GM23248 (cell line): Measurements from ENCODE around the gene KIAA1958. TPM values are rescaled to one million over a fixed set of nuclear protein-coding genes. Genes with fewer than 3 reads are reported as not detected.
"Not testable (repeated sequence)": the region's sequence is repeated elsewhere in the genome, so short reads cannot be mapped to it uniquely, and the experiment has no call there.

ENCODE experiments used
- DNase-seq: peaks from one replicate; pipeline ENCODE4 v3.0.0-alpha.2; 2015
- H2AFZ ChIP-seq: fragments of 200-600 bp; sonication (generic); 2 replicates; pipeline ENCODE4 v1.6.1; 2016; ENCODE audit warnings: antibody characterized with exemption
- H3F3A ChIP-seq: fragments of 200-600 bp; sonication (generic); 2 replicates; pipeline ENCODE4 v1.6.1; 2016; ENCODE audit warnings: mild to moderate bottlenecking, antibody characterized with exemption, mixed run types; ENCODE audit not compliant: insufficient read depth
- H3K27ac ChIP-seq: fragments of 200-600 bp; sonication (generic); 2 replicates; pipeline ENCODE4 v1.5.1; 2016; ENCODE audit warnings: mild to moderate bottlenecking
- H3K27me3 ChIP-seq: fragments of 200-600 bp; sonication (generic); replicated peaks from 2 replicates; pipeline ENCODE4 v1.6.1; 2016; ENCODE audit warnings: mild to moderate bottlenecking; ENCODE audit not compliant: insufficient read depth
- H3K36me3 ChIP-seq: fragments of 200-600 bp; sonication (generic); 2 replicates; pipeline ENCODE4 v1.6.1; 2016; ENCODE audit warnings: low read depth, mild to moderate bottlenecking
- H3K4me1 ChIP-seq: fragments of 200-600 bp; sonication (generic); 2 replicates; pipeline ENCODE4 v1.6.1; 2016; ENCODE audit warnings: mild to moderate bottlenecking; ENCODE audit not compliant: insufficient read depth
- H3K4me2 ChIP-seq: fragments of 200-600 bp; sonication (generic); one replicate; pipeline ENCODE4 v1.6.1; 2016; ENCODE audit warnings: mild to moderate bottlenecking; ENCODE audit not compliant: unreplicated experiment
- H3K4me3 ChIP-seq: fragments of 200-600 bp; sonication (generic); 2 replicates; pipeline ENCODE4 v1.5.1; 2016; ENCODE audit warnings: mild to moderate bottlenecking
- H3K79me2 ChIP-seq: fragments of 200-600 bp; sonication (generic); 2 replicates; pipeline ENCODE4 v1.6.1; 2016; ENCODE audit warnings: mild to moderate bottlenecking; ENCODE audit not compliant: insufficient read depth
- H3K9ac ChIP-seq: fragments of 200-600 bp; sonication (generic); 2 replicates; pipeline ENCODE4 v1.6.1; 2016; ENCODE audit warnings: mild to moderate bottlenecking
- H3K9me2 ChIP-seq: fragments of 200-600 bp; sonication (generic); 2 replicates; pipeline ENCODE4 v1.6.1; 2016; ENCODE audit warnings: mixed run types, mild to moderate bottlenecking, moderate library complexity; ENCODE audit not compliant: insufficient read depth
- H3K9me3 ChIP-seq: fragments of 200-600 bp; sonication (generic); one replicate; pipeline ENCODE4 v1.6.1; 2017; ENCODE audit warnings: low read depth
- H4K20me1 ChIP-seq: fragments of 200-600 bp; sonication (generic); 2 replicates; pipeline ENCODE4 v1.6.0; 2016; ENCODE audit not compliant: insufficient read depth
- EZH2 ChIP-seq: fragments of 200-600 bp; sonication (generic); IDR thresholded peaks from 2 replicates; pipeline ENCODE4 v1.6.1; 2018; ENCODE audit warnings: antibody characterized with exemption, mild to moderate bottlenecking; ENCODE audit not compliant: insufficient read depth, poor library complexity, severe bottlenecking
- EZH2phosphoT487 ChIP-seq: fragments of 200-600 bp; sonication (generic); IDR thresholded peaks from 2 replicates; pipeline ENCODE4 v1.6.1; 2018; ENCODE audit warnings: antibody characterized with exemption, moderate library complexity, mild to moderate bottlenecking, low read depth; ENCODE audit not compliant: insufficient read depth
- WGBS, 2 experiments: methylation state at CpG; one replicate each; pipeline ENCODE4 v1.1.6; 2015 to 2017; ENCODE audit warnings: low lambda C conversion rate in 2 of 2, low coverage in 1 of 2; ENCODE audit errors: missing lambda C conversion rate in 2 of 2; 5-methylcytosine and 5-hydroxymethylcytosine counted together
- in situ Hi-C: fragments of 300-500 bp; cut with MboI; formaldehyde crosslinking; loops from 2 replicates; pipeline ENCODE4 v1.15.0; 2020
- polyA plus RNA-seq: library from polyadenylated mRNA; unstranded; fragments of >200 nt; fragmentation: Nextera tagmentation; extraction: Ambion mirVana; gene quantifications from 2 replicates; pipeline ENCODE4 v1.2.1, GENCODE V29; 2016
- total RNA-seq: library from RNA; depleted of rRNA; stranded (reverse); fragments of >200 nt; shearing (Covaris generic); gene quantifications from 2 replicates; pipeline ENCODE4 v1.2.3, GENCODE V29; 2014

KIAA1958 gene
- total and polyA plus RNA-seq, 2 experiments from 2014 or later, result 7.7 to 7.8 TPM

DNA sequence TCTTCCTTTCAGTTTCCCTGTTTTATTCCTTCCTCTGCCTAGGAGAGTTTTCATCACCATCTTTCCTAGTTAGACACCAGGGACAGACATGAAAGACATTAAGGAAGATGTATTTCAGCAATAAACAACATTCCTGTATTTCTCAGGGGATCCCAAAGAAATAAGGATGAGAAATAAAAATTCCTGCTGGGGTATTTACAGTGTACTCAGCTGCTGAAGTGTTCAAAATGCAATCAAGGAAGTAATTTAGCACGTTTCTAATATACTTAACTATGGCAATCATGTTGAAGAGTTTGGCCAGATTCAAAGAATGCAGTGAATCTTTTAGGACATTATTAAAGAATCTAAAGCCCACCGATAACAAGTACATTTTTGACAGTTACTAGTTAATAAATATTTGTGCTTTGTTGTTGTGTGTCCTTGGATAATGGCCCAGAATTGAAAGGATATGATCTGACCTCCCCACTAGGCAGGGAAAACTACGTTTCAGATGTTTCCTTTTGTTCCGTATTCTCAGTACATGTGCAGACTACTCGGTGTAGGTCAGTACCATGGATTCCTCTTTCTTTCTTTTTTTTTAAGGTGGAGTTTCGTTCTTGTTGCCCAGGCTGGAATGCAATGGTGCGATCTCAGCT lies 184.5 kb downstream of the KIAA1958 start:
- Histone ChIP-seq H3K27me3 (no peaks in the 10 kb centered on the region), H3K4me2 (no peak overlapping the region), H3K79me2 (no peaks in the 10 kb centered on the region), H3K4me3 (no peak overlapping the region), H3K4me1 (no peaks in the 10 kb centered on the region), H3K9me3 (no peaks in the 10 kb centered on the region), H3K9me2 (no peaks in the 10 kb centered on the region), H2AFZ (no peak overlapping the region), H3K36me3 (no peaks in the 10 kb centered on the region), H3K27ac (no peak overlapping the region), H3F3A (no peaks in the 10 kb centered on the region), H4K20me1 (no peaks in the 10 kb centered on the region), H3K9ac (no peak overlapping the region)
- TF ChIP-seq EZH2, result no peak
- no peak for TF ChIP-seq EZH2phosphoT487
- in situ Hi-C loops, result no loop called here
- DNase-seq, result no peak
- 61 to 69% methylated on average over 7 of the region's 7 CpGs for WGBS, 2 experiments

DNA sequence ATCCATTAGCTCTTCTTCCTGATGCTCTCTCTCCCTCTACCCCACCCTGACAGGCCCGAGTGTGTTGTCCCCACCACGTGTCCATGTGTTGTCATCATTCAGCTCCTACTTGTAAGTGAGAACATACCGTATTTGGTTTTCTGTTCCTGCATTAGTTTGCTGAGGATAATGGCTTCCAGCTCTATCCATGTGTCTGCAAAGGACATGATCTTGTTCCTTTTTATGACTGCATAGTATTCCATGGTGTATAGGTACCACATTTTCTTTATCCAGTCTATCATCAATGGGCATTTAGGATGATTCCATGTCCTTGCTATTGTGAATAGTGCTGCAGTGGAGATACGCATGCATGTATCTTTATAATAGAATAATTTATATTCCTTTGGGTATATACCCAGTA lies 186.6 kb downstream of the KIAA1958 start:
- H2AFZ ChIP-seq, H3K79me2 ChIP-seq, H3K4me3 ChIP-seq, H3K27ac ChIP-seq, H3K9me2 ChIP-seq, in situ Hi-C loops, H3F3A ChIP-seq, H3K4me2 ChIP-seq, H3K27me3 ChIP-seq, H3K4me1 ChIP-seq, H3K36me3 ChIP-seq, H4K20me1 ChIP-seq, H3K9ac ChIP-seq, H3K9me3 ChIP-seq, DNase-seq: not testable (repeated sequence)
- 90 to 97% methylated on average over 4 of the region's 4 CpGs for WGBS, 2 experiments

DNA sequence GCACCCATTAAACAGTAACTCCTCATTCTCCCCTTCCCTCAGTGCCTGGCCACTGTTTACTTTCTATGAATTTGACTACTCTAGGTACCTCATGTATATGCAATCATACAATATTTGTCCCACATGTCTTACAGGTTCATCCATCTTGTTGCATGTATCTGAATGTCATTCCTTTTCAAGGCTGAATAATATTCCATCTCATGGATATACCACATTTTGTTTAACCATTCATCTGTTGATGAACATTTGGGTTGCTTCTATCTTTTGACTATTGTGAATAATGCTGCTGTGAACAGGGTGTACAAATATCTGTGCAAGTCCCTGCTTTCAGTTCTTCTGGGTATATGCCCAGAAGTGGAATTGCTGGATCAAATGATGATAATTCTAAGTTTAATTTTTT lies 190.4 kb downstream of the KIAA1958 start:
- H2AFZ ChIP-seq, result no peak overlapping the region
- H3K4me3 ChIP-seq, result no peak overlapping the region
- H3K79me2 ChIP-seq, result no peaks in the 10 kb centered on the region
- TF ChIP-seq EZH2 (no peak), EZH2phosphoT487 (no peak)
- H3K9ac ChIP-seq, result no peak overlapping the region
- H4K20me1 ChIP-seq, result no peaks in the 10 kb centered on the region
- no peaks in the 10 kb centered on the region for H3K27me3 ChIP-seq
- no peaks in the 10 kb centered on the region for H3K9me2 ChIP-seq
- no peak overlapping the region for H3K27ac ChIP-seq
- H3F3A ChIP-seq, result no peaks in the 10 kb centered on the region
- no peaks in the 10 kb centered on the region for H3K4me1 ChIP-seq
- in situ Hi-C loops, result no loop called here
- H3K36me3 ChIP-seq, result no peaks in the 10 kb centered on the region
- H3K9me3 ChIP-seq, result no peaks in the 10 kb centered on the region
- no peak overlapping the region for H3K4me2 ChIP-seq
- DNase-seq, result no peak

DNA sequence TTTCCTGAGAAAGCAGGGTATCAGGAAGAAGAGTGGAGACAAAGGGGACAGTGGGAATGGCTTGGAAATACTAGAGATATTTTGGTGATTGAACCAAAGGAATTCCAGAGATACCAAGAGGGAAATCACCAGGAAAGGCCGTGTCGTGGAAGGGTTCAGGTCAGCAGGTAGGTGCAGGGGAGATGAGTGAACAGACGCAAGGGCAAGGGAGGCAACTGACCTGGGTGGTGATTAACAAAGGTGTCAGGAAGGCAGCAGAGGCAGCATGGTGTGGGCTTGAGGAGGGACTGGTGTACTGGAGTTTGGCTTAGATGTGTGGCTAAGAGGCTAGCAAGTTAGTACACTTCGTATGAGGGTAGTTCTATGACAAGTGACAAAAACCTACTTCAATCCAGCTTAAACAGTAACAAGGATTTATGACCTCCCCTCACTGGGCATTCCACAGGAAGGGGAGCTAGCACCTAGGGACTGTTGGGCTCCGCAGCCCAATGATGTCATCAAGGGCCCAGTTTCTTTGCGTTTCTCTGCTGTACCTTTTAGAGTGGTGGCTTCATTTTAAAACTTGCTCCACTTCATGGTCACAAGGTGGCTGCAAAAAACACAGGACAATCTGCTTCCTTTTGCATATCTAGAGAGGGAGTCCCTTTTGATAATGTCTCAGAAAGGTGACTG lies 194.2 kb downstream of the KIAA1958 start:
- H3K9ac ChIP-seq, result no peak overlapping the region
- H3K27ac ChIP-seq, result no peak overlapping the region
- no peaks in the 10 kb centered on the region for H3K27me3 ChIP-seq
- H4K20me1 ChIP-seq, result no peaks in the 10 kb centered on the region
- 74 to 88% methylated on average over 6 of the region's 6 CpGs for WGBS, 2 experiments
- H2AFZ ChIP-seq, result no peak overlapping the region
- H3K36me3 ChIP-seq, result no peaks in the 10 kb centered on the region
- no peak overlapping the region for H3K4me2 ChIP-seq
- in situ Hi-C loops, result no loop called here
- H3K9me2 ChIP-seq, result no peaks in the 10 kb centered on the region
- DNase-seq, result no peak
- H3K4me3 ChIP-seq, result no peak overlapping the region
- H3K79me2 ChIP-seq, result no peaks in the 10 kb centered on the region
- no peaks in the 10 kb centered on the region for H3F3A ChIP-seq
- no peaks in the 10 kb centered on the region for H3K4me1 ChIP-seq
- no peaks in the 10 kb centered on the region for H3K9me3 ChIP-seq
- TF ChIP-seq EZH2 (no peak), EZH2phosphoT487 (no peak)

DNA sequence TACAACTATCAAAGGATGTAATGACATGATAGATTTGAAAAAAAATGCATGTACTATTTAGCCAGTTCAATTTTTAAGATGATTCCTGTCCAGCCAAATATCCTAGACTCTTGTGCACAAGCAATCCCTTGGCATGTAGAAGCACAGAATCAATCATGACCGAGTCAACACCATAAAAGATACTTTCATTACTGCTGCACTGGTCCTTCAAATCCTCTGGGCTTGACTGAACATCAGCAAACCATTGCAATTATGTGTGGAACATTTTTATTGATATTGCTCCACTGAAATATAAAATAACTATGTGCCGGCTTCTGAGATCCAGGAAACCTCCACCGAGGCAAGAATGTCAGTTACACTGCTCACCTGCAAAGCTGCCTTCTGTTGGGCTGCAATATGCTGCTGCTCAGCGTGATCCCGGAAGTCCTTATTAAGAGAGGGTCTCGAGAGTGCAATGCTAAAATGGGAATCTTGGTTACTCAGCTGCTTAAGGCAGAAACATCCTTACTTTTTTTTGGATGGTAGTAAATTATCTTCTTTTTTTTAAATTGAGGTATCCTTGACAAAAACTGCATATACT lies 202.6 kb downstream of the KIAA1958 start:
- no peak overlapping the region for H3K9ac ChIP-seq
- in situ Hi-C loops, result no loop called here
- no peaks in the 10 kb centered on the region for H4K20me1 ChIP-seq
- H2AFZ ChIP-seq, result no peak overlapping the region
- H3K27me3 ChIP-seq, result no peaks in the 10 kb centered on the region
- H3K9me3 ChIP-seq, result no peaks in the 10 kb centered on the region
- no peaks in the 10 kb centered on the region for H3F3A ChIP-seq
- H3K27ac ChIP-seq, result no peak overlapping the region
- no peak for DNase-seq
- H3K4me2 ChIP-seq, result no peak overlapping the region
- no peaks in the 10 kb centered on the region for H3K79me2 ChIP-seq
- no peaks in the 10 kb centered on the region for H3K9me2 ChIP-seq
- peaks cover 21% of the 10 kb centered on the region; the same call in 1 of the 2 replicates for H3K36me3 ChIP-seq
- H3K4me3 ChIP-seq, result no peak overlapping the region
- TF ChIP-seq EZH2 (no peak), EZH2phosphoT487 (no peak)
- H3K4me1 ChIP-seq, result no peaks in the 10 kb centered on the region
- WGBS, 2 experiments, result 88 to 93% methylated on average over 6 of the region's 6 CpGs
